ENCODE measurements around the gene CFAP161. TPM values are rescaled to one million over a fixed set of nuclear protein-coding genes. Genes with fewer than 3 reads are reported as not detected.

The CFAP161 gene
- total RNA-seq, 1 donor from 2014 or later, result not detected

Other genes starting within 250 kb of the CFAP161 start
- 35.3 TPM for gene MESD, start 144.5 kb upstream of the CFAP161 start, total RNA-seq
- gene TLNRD1, start 133.3 kb upstream of the CFAP161 start, total RNA-seq, result 14.0 TPM
- 54.0 TPM for gene IL16, start 62.6 kb downstream of the CFAP161 start, total RNA-seq
- 6.1 TPM for gene STARD5, start 189.9 kb downstream of the CFAP161 start, total RNA-seq
- gene TMC3, start 239.9 kb downstream of the CFAP161 start, total RNA-seq, result 0.13 TPM